Retinal pigment epithelial cell (primary cell): ENCODE results near the gene ITPRIPL1.
A peak's percentile ranks its signal among the peaks of the same experiment; 100 is the strongest.
"Not testable (repeated sequence)": the region's sequence is repeated elsewhere in the genome, so short reads cannot be mapped to it uniquely, and the experiment has no call there.

Experiments used
- DNase-seq: peaks from one replicate; pipeline ENCODE4 v3.0.0-alpha.2; 2010; ENCODE audit warnings: low read depth
- H3K4me3 ChIP-seq: 2 replicates; pipeline ENCODE4 v1.5.1; 2011; ENCODE audit warnings: mild to moderate bottlenecking, low read length, control low read depth, moderate library complexity
- CTCF ChIP-seq: conservative IDR thresholded peaks from 2 replicates; pipeline ENCODE4 v1.5.1; 2011; ENCODE audit warnings: low read depth, low read length, control low read depth, inconsistent platforms

ITPRIPL1 gene

GRCh38 chr2:96325041-96325883, at the start of gene ITPRIPL1:
Gene ITPRIPL1 (plus strand): TSS chr2:96325317. CDS start chr2:96325840, 523 bp downstream.
- TF ChIP-seq CTCF, result no peak
- peak within 1 kb of the TSS; percentile 45 for H3K4me3 ChIP-seq
- DNase-seq, result no peak

- DNase-seq, result no peak
- H3K4me3 ChIP-seq, result no peak overlapping the region
- TF ChIP-seq CTCF, result no peak
These were observed 48.2 kb upstream of the ITPRIPL1 start for GRCh38 chr2:96276787-96277499.

- no peak for DNase-seq
- TF ChIP-seq CTCF, result no peak
- no peak overlapping the region for H3K4me3 ChIP-seq
These were observed 37.8 kb upstream of the ITPRIPL1 start for GRCh38 chr2:96287273-96287856.

GRCh38 chr2:96291751-96292150, 33.4 kb upstream of the ITPRIPL1 start:
- H3K4me3 ChIP-seq, result no peak overlapping the region
- no peak for DNase-seq
- TF ChIP-seq CTCF, result no peak

GRCh38 chr2:96294271-96294670, 30.8 kb upstream of the ITPRIPL1 start:
- not testable (repeated sequence) for H3K4me3 ChIP-seq, DNase-seq

- H3K4me3 ChIP-seq, result no peak overlapping the region
- no peak for DNase-seq
- no peak for TF ChIP-seq CTCF
These were observed 28.2 kb upstream of the ITPRIPL1 start for GRCh38 chr2:96296925-96297324.

- no peak for DNase-seq
- H3K4me3 ChIP-seq, result no peak overlapping the region
- TF ChIP-seq CTCF, result no peak
These were observed 23.3 kb upstream of the ITPRIPL1 start for GRCh38 chr2:96301865-96302264.
